GM21360 (cell line): Measurements from ENCODE around the gene ANTXR1.

Source experiments
- ATAC-seq: cut with Tn5 transposase; IDR thresholded peaks from one replicate; pipeline ENCODE4 v1.9.1; 2021; ENCODE audit warnings: mild to moderate bottlenecking, moderate library complexity; ENCODE audit not compliant: unreplicated experiment

Gene ANTXR1

GRCh38 chr2:69203166-69203985, 190.4 kb downstream of the ANTXR1 start:
- no peak for ATAC-seq

DNA sequence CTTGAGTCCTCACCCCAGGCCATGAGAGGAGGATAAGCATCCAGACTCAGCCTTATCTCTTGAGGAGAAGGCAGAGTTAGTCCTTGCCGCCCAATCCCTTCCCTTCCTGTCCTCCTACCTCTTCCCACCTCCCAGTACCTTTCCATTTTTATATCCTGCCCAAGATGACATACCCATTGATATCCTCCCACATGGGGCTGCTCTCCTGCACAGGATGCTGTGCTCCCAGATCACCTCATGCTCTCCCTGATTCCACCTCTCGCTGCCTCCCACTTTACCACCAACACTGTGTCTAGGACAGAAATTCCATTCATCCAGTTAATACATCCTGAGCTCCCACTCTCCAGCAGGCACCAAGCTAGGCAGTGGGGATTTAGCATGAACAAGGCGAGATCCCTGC, 191.7 kb downstream of the ANTXR1 start:
- ATAC-seq, result no peak

DNA sequence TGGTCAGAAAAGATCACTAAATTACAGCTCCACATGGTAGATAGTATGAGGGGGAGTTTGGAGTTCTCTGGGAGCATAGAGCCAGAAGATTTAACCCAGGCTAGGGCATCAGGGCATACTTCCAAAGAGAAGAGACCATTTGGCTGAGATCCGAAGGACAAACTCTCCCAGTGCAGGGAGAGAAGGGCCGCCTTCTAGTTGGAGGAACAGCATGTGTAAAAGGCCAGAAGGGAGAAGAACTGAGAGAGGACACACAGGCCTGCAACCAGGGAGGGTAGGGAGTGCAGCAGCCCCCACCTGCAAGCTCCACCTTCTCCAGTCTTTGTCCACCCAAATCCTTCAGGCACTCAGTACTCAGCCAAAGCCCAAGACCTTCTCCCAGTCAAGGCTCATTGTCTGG, 192.1 kb downstream of the ANTXR1 start:
- ATAC-seq, result no peak

GRCh38 chr2:69205491-69205890, 192.5 kb downstream of the ANTXR1 start:
- ATAC-seq, result no peak

- no peak for ATAC-seq
Observed at GRCh38 chr2:69208023-69208595, 195.1 kb downstream of the ANTXR1 start.

DNA sequence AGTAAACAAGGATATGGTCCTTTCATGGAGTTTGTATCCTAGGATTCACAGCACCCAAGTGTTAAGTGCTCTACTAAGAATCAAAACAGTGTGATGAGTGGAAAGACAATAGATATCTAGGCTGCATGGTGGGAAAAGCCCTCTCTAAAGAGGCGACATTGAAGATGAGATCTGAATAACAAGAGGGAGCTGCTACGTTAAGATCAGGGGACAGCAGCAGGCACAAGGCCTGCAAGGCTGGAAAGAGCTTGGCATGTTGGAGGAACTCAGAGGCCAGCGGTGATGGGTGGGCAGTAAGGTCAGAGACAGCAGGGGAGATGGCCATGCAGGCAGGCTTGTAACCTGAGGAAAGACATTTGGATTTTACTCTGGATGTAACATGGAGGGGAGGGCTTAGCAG, 196.5 kb downstream of the ANTXR1 start:
- ATAC-seq, result no peak

- ATAC-seq, result no peak
Observed at GRCh38 chr2:69210385-69210784, 197.4 kb downstream of the ANTXR1 start.

- ATAC-seq, result no peak
Observed at GRCh38 chr2:69211048-69211447, 198.1 kb downstream of the ANTXR1 start.

DNA sequence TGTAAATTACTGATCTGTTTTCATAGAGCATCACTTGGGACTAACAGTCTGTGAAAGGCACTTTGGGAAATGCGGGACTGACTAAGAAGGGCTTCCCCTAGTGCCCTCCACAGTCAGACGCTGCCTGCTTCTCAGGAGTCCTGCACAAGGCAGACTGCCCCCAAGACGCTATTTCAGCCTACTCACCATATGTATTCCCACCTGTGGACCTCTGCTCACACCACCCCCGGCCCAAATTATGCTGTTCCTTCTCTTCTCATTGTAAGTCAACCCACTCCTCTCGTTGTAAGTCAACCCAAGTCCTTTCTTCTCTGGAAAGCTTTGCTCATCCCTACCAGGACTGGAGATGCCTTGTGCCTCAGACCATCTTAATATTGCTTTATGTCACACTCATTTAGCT, 198.7 kb downstream of the ANTXR1 start:
- no peak for ATAC-seq

GRCh38 chr2:69212238-69213028, 199.5 kb downstream of the ANTXR1 start:
- ATAC-seq, result no peak

- ATAC-seq, result no peak
Observed at GRCh38 chr2:69213201-69213600, 200.2 kb downstream of the ANTXR1 start.

DNA sequence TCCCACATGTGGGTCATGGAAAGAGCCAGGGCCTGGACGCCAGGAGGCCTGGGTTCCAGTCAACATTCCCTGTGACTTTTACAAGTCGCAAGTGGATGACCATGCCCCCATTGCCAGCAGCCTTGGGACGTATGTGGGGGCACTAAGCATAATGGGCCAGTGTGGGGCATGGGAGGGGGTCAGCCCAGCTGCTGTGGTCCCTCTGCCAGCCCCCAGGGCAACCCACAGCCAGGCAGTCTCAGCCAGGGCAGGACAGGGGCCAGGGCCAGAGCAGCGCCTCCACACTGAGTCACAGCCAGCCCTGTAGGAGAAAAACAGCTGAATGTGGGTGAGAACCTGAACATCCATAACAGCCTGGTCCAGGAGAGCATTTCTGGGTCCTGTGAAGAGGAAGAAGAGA, 200.8 kb downstream of the ANTXR1 start:
- ATAC-seq, result no peak

GRCh38 chr2:69214898-69215297, 201.9 kb downstream of the ANTXR1 start:
- no peak for ATAC-seq

- ATAC-seq, result no peak
Observed at GRCh38 chr2:69216535-69217332, 203.8 kb downstream of the ANTXR1 start.

DNA sequence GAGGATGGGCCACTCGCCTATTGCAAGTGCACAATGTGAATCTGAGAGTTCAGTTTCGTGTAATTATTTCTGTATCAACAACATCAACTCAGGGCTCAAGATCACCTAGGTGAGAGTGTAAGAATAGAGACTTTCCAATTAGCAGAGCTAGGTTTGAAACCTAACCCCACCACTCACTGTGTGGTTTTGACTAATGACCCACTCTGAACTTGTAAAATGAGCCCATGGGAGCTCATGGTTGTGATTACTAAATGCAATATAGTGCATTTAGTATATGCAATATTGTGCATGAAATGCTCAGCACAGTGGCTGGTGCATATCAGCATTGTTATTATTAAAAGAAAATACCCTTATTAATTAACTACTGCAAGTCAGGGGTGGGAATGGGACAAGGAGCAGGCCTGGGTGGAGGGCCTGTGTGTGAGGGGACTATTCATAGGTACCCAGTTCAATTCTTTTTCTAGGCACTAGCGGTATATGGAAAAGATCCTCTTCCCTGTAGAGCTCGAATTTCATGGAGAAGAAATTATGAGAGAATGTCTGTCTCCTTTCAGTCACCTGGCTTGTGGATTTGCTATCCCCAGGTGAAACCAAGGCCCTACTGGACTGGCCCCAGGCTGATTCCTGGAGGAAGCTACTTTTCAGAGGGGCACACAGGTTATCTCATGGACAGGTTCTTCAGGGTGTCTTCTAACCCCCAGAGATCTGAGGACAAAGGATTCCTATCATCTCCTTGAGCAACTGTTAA, 204.5 kb downstream of the ANTXR1 start:
- ATAC-seq, result no peak

- ATAC-seq, result no peak
Observed at GRCh38 chr2:69221512-69221911, 208.5 kb downstream of the ANTXR1 start.

DNA sequence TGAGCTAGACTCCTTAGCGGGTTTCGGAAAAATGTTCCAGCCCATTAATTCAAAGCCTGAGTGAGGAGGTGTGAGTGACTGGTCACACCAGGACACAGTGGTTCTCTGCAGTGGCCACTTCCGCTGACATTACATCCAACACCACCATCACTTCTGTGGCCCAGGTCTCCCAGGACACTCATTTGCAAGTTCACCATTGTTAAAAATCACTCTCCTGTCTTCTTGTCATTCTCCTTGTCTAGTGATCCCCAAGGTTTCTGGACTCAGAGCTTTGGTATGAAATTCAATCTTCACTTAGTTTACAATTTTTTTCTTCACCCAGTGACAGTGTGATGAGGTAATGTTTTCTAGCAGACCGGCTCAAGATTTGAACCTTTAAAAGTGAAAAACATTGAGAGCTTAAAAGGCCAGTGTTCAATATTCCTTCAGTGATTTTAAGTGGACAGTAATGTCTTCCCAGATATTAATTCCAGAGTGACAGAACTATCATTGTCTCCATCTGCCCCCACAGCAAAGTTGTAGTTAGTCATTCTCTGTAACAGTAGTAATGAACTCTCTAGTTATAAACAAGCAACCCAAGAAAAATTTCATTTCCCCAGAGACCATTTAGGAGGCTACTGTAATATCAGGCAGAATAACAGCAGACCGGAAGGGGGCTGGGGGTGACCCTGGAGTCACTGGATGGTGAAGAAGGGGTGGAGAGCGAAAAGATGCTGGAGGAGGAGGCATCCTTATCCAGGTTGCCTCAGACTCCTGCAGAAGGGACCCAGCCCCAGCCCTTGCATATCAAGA, 209.2 kb downstream of the ANTXR1 start:
- ATAC-seq, result no peak

DNA sequence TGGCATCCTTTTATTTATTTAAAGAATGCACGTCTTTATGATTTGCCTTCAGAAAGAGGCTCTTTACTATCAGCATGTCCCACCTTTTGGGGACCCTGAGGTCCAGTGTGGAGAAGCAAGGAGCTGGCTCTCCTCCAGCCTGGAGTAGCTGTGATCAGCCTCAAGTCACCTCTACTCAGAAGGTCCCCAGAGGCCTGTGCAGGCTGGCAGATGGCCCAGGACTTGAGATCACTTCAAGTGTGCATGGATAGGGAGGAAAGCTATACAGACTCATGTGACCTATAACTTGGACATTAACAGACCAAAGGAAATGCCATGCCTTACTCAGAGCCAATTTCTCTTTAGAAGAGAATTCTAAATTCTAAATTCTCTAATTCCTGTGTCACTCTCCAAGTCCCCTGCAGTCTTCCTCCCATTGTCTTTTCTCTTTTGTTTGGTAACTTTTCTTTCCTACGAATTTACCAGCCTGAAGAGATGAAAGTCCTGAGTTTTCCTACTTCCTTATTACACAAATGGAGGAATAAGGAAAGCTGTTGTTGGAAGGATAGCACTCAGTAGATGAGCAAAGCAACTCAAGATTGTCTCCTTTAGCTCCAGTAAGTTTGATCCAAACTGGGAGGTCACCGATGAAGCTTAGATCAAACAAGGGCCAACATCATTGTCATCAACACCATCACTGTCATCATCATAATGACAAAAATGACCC, 210.1 kb downstream of the ANTXR1 start:
- no peak for ATAC-seq
